GM12865 (cell line): ENCODE results near the gene EPAS1.

Source experiments
- DNase-seq: peaks from one replicate; pipeline ENCODE4 v3.0.0; 2010; ENCODE audit warnings: low read depth
- H3K4me3 ChIP-seq: 2 replicates; pipeline ENCODE4 v1.5.1; 2011; ENCODE audit warnings: mild to moderate bottlenecking, low read depth, low read length, control low read depth
- TF ChIP-seq, protein P1 (sequence below): IDR thresholded peaks from 2 replicates; pipeline ENCODE4 v1.5.1; 2011; ENCODE audit warnings: low read length, control low read depth, low read depth, inconsistent platforms; ENCODE audit not compliant: insufficient read depth; ENCODE audit errors: missing control alignments

Gene EPAS1

DNA sequence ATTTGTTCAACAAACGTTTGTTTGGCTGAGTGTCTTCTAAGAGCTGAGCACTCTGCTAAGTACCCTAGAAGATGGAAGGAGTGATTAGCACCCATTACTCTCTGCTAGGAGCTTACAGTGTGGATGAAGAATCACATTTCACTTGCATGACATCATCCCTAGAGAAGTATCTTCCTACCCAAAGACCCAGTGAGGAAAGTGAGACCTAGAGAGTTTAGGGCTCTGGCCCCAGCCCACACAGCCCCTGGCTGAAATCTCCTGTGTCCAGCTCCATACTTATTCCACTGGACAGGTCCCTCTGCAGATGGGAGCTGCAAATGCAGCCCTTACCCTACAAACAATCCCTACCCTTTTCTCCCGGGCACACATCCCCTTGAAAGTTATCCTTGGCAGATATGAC, 26.8 kb upstream of the EPAS1 start:
- H3K4me3 ChIP-seq = no peak overlapping the region
- TF ChIP-seq, protein P1, sequence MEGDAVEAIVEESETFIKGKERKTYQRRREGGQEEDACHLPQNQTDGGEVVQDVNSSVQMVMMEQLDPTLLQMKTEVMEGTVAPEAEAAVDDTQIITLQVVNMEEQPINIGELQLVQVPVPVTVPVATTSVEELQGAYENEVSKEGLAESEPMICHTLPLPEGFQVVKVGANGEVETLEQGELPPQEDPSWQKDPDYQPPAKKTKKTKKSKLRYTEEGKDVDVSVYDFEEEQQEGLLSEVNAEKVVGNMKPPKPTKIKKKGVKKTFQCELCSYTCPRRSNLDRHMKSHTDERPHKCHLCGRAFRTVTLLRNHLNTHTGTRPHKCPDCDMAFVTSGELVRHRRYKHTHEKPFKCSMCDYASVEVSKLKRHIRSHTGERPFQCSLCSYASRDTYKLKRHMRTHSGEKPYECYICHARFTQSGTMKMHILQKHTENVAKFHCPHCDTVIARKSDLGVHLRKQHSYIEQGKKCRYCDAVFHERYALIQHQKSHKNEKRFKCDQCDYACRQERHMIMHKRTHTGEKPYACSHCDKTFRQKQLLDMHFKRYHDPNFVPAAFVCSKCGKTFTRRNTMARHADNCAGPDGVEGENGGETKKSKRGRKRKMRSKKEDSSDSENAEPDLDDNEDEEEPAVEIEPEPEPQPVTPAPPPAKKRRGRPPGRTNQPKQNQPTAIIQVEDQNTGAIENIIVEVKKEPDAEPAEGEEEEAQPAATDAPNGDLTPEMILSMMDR = no peak
- DNase-seq = no peak

DNA sequence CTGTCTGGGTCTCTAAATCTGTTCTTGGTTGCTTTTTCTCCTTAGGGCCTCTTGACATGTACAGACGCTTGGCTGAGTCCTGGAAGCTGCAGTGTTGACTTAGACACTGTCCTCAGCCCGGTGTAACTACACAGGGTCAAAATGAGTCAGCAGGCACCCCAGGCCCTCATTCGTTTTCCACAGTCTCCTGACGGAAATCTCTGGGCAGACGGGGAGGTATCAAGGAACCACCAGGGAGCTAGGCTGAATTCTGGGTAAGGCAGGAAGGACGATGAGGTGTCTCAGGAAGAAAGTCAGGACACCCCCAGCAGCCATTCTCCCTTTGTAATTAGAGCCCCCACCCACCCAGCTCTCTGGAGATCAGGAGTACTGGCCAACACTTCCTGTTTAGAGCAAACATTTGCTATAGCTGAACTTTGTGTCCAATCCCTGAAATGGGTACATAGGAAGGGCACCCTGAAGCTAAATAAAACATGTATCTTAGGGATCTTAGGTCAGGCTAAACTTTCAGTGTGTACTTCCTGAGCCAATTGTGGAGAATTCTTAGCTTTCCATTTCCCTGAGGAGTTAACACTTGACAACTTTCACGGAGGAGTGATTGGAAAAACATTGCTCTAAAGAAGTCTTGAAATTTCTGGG, 23.9 kb upstream of the EPAS1 start:
- no peak overlapping the region for H3K4me3 ChIP-seq
- TF ChIP-seq, protein P1 = no peak
- DNase-seq = no peak

DNA sequence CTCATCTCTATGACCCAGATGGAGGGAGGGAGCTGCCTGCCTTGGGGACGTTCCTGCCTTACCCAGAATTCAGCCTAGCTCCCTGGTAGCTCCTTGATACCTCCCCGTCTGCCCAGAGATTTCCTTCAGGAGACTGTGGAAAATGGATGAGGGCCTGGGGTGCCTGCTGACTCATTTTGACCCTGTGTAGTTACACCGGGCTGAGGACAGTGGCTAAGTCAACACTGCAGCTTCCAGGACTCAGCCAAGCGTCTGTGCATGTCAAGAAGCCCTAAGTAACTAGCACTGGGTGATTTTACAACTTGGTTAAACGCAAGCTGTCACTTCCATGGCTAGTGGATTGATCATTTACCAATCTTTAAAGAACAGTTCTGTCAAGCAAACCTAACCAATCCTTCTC, 23.3 kb upstream of the EPAS1 start:
- no peak for DNase-seq
- TF ChIP-seq, protein P1 = no peak
- H3K4me3 ChIP-seq = no peak overlapping the region

DNA sequence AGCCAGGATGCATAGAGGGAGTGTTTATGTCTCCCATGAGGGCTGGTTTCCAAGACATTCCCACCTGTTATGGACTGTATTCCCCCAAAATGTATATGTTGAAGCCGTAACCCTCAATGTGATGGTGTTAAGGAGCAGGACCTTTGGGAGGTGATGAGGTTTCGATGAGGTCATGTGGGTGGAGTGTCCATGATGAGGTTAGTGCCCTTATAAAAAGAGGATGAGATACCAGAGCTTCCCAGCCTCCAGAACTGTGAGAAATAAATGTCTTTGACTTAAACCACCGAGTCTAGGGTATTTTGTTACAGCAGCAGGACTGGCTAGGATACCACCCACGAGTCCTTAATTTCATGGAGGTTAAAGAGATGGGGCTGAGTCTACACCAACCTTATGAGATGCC, 22.6 kb upstream of the EPAS1 start:
- no peak overlapping the region for H3K4me3 ChIP-seq
- DNase-seq = no peak
- TF ChIP-seq, protein P1 = no peak

DNA sequence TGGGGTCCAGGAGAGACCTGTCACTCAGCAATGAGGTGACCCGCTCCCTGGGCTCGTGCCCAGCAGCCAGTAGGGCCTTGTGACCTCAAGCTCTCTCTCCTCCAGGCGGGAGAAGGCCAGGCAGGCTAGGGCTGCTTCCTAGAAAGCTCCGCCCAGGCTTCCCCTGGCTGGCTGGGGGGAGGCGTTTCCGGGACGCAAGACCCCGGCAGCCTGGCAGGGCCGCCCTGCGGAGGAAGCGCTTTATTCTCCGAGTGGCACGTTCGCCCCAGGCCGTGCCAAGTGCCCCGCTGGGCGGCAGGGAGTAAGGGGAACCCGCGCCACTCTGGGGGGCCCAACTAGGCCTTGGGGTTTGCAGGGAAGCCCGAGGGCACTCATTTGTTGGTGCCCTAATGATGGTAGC, 21.2 kb upstream of the EPAS1 start:
- TF ChIP-seq, protein P1 = no peak
- no peak overlapping the region for H3K4me3 ChIP-seq
- DNase-seq = peak; percentile 16

DNA sequence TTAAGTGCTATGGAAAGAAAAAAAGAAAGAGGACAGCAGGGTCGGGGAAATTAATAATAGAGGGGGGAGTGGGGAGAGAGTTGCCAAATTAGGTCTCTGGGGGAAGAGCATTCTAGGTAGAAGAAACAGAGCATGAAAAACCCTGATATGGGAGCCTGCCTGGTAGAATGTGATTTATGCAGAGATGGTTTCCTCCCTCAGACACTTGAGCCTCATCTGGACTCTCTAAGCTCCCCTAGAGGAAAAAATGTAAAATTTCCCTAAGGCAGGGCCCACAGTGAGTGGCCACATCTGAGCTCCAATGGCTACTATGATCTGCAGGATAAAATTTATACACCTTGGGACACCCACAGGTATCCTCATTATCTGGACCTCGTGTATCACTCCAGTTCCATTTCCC, 20.6 kb upstream of the EPAS1 start:
- H3K4me3 ChIP-seq = no peak overlapping the region
- TF ChIP-seq, protein P1 = no peak
- DNase-seq = no peak
